Muscle layer of colon (tissue), 2 donors: ENCODE data around the gene KRTAP5-1.
"Not testable (repeated sequence)": the region's sequence is repeated elsewhere in the genome, so short reads cannot be mapped to it uniquely, and the experiment has no call there.

Experiments used
- H3K27ac ChIP-seq: one replicate; pipeline ENCODE4 v1.7.0; 2013; ENCODE audit warnings: low read depth, mild to moderate bottlenecking, low read length, moderate library complexity
- H3K27me3 ChIP-seq, 2 donors: one replicate each; pipeline ENCODE4 v1.7.0; 2013; ENCODE audit warnings: low read length in 2 of 2, mild to moderate bottlenecking in 2 of 2; ENCODE audit not compliant: insufficient read depth in 2 of 2, control insufficient read depth in 1 of 2
- H3K36me3 ChIP-seq: one replicate; pipeline ENCODE4 v1.7.0; 2013; ENCODE audit warnings: mild to moderate bottlenecking, low read length; ENCODE audit not compliant: insufficient read depth
- H3K4me1 ChIP-seq: one replicate; pipeline ENCODE4 v1.7.0; 2013; ENCODE audit warnings: mild to moderate bottlenecking, low read length; ENCODE audit not compliant: insufficient read depth
- H3K4me3 ChIP-seq, 2 donors: one replicate each; pipeline ENCODE4 v1.7.0; 2013; ENCODE audit warnings: low read length in 2 of 2, low read depth in 1 of 2, mild to moderate bottlenecking in 1 of 2, moderate library complexity in 1 of 2
- H3K9ac ChIP-seq: one replicate; pipeline ENCODE4 v1.7.0; 2013; ENCODE audit warnings: low read length
- H3K9me3 ChIP-seq: one replicate; pipeline ENCODE4 v1.7.0; 2013; ENCODE audit warnings: mild to moderate bottlenecking, low read length
- donor health status: abdominal sarcoma.
- donor health status: Adenocarcinoma of cecum.

Gene KRTAP5-1

GRCh38 chr11:1598816-1599215, 13.7 kb upstream of the KRTAP5-1 start:
- H3K9ac ChIP-seq, result no peak overlapping the region
- H3K36me3 ChIP-seq, result no peaks in the 10 kb centered on the region
- no peak overlapping the region for H3K4me3 ChIP-seq
- no peak overlapping the region for H3K27ac ChIP-seq
- no peaks in the 10 kb centered on the region for H3K9me3 ChIP-seq
- no peaks in the 10 kb centered on the region for H3K4me1 ChIP-seq
- no peaks in the 10 kb centered on the region for H3K27me3 ChIP-seq

GRCh38 chr11:1598406-1598805, 13.3 kb upstream of the KRTAP5-1 start:
- H3K36me3 ChIP-seq, H3K4me1 ChIP-seq, H3K27me3 ChIP-seq, H3K27ac ChIP-seq, H3K4me3 ChIP-seq, H3K9me3 ChIP-seq, H3K9ac ChIP-seq: not testable (repeated sequence)

GRCh38 chr11:1597994-1598380, 12.9 kb upstream of the KRTAP5-1 start, which contains the start of gene KRTAP5-2:
TSS of gene KRTAP5-2 (minus strand) at chr11:1598294. CDS start at chr11:1598250, 44 bp downstream.
- no peaks in the 10 kb centered on the region for H3K4me1 ChIP-seq
- H3K36me3 ChIP-seq, result no peaks in the 10 kb centered on the region
- no peaks in the 10 kb centered on the region for H3K27me3 ChIP-seq
- no peak within 1 kb of the TSS for H3K27ac ChIP-seq
- no peak within 1 kb of the TSS for H3K4me3 ChIP-seq
- no peak within 1 kb of the TSS for H3K9ac ChIP-seq
- H3K9me3 ChIP-seq, result no peaks in the 10 kb centered on the region

GRCh38 chr11:1597331-1597993, 12.4 kb upstream of the KRTAP5-1 start:
- Histone ChIP-seq H3K36me3 (no peaks in the 10 kb centered on the region), H3K27me3 (no peaks in the 10 kb centered on the region), H3K9me3 (no peaks in the 10 kb centered on the region), H3K4me1 (no peaks in the 10 kb centered on the region), H3K27ac (no peak overlapping the region), H3K9ac (no peak overlapping the region), H3K4me3 (no peak overlapping the region)

GRCh38 chr11:1596576-1597121, 11.6 kb upstream of the KRTAP5-1 start:
- not testable (repeated sequence) for H3K36me3 ChIP-seq, H3K4me1 ChIP-seq, H3K27ac ChIP-seq, H3K9ac ChIP-seq, H3K4me3 ChIP-seq, H3K9me3 ChIP-seq, H3K27me3 ChIP-seq

GRCh38 chr11:1595994-1596575, 11.0 kb upstream of the KRTAP5-1 start:
- H3K9ac ChIP-seq, H3K27ac ChIP-seq: not testable (repeated sequence)

GRCh38 chr11:1592628-1593027, 7.5 kb upstream of the KRTAP5-1 start:
- Histone ChIP-seq H3K27me3 (no peaks in the 10 kb centered on the region), H3K9me3 (no peaks in the 10 kb centered on the region), H3K27ac (no peak overlapping the region), H3K4me3 (no peak overlapping the region), H3K9ac (no peak overlapping the region), H3K36me3 (no peaks in the 10 kb centered on the region), H3K4me1 (no peaks in the 10 kb centered on the region)

More at GRCh38 chr11:1595994-1596575, 11.0 kb upstream of the KRTAP5-1 start:
- H3K4me1 ChIP-seq, H3K4me3 ChIP-seq, H3K27me3 ChIP-seq, H3K36me3 ChIP-seq, H3K9me3 ChIP-seq: not testable (repeated sequence)

GRCh38 chr11:1589996-1590395, 4.9 kb upstream of the KRTAP5-1 start:
- Histone ChIP-seq H3K27ac (no peak overlapping the region), H3K36me3 (no peaks in the 10 kb centered on the region), H3K9ac (no peak overlapping the region), H3K4me3 (no peak overlapping the region), H3K4me1 (no peaks in the 10 kb centered on the region), H3K9me3 (no peaks in the 10 kb centered on the region), H3K27me3 (no peaks in the 10 kb centered on the region)

- H3K36me3 ChIP-seq, H3K4me3 ChIP-seq, H3K4me1 ChIP-seq, H3K27ac ChIP-seq, H3K9me3 ChIP-seq, H3K9ac ChIP-seq, H3K27me3 ChIP-seq: not testable (repeated sequence)
Measured at GRCh38 chr11:1589191-1589963, 4.3 kb upstream of the KRTAP5-1 start.

GRCh38 chr11:1586699-1587098, 1.6 kb upstream of the KRTAP5-1 start:
- Histone ChIP-seq H3K27me3 (no peaks in the 10 kb centered on the region), H3K9me3 (no peaks in the 10 kb centered on the region), H3K4me3 (no peak overlapping the region), H3K4me1 (no peaks in the 10 kb centered on the region), H3K36me3 (no peaks in the 10 kb centered on the region), H3K27ac (no peak overlapping the region), H3K9ac (no peak overlapping the region)

- not testable (repeated sequence) for H3K27ac ChIP-seq, H3K36me3 ChIP-seq, H3K9me3 ChIP-seq, H3K4me3 ChIP-seq, H3K4me1 ChIP-seq, H3K9ac ChIP-seq, H3K27me3 ChIP-seq
Measured at GRCh38 chr11:1582909-1583308, 2.2 kb downstream of the KRTAP5-1 start.
